A549 (cell line): ENCODE results near the gene EXT2. TPM values are rescaled to one million over a fixed set of nuclear protein-coding genes. Genes with fewer than 3 reads are reported as not detected.

Source experiments
- ATAC-seq, 2 experiments: fragments of 200-7000 bp in 1 of 2; fragments of >200 bp in 1 of 2; cut with Nextera tagmentation in 1 of 2; cut with Tn5 transposase in 1 of 2; 3 replicates each; pipeline versions ENCODE4 v1.8.0 to v1.9.1; 2018 to 2020; ENCODE audit warnings: mild to moderate bottlenecking in 1 of 2, moderate library complexity in 1 of 2
- CTCF ChIA-PET: fragments of 300-600 bp; sonication (Branson Sonifier 250); formaldehyde crosslinking; extraction: SDS; loops from one replicate; lab custom pipeline; 2021; ENCODE audit warnings: antibody characterized with exemption, inconsistent platforms; lab: Yijun Ruan, JAX
- POLR2A ChIA-PET: fragments of 350-600 bp; formaldehyde crosslinking; extraction: SDS; loops from one replicate; lab custom pipeline; 2021; ENCODE audit warnings: antibody characterized with exemption, inconsistent platforms; lab: Yijun Ruan, JAX
- DNase-seq, 2 experiments: peaks; one replicate each; pipeline versions ENCODE4 v3.0.0 to v3.0.0-alpha.2; 2011 to 2016; ENCODE audit warnings: low read depth in 1 of 2, low spot score in 1 of 2
- FAIRE-seq: peaks from 2 replicates; lab custom pipeline; 2011; peaks lifted over from hg19 to GRCh38; lab: Jason Lieb, UNC
- H3K27ac ChIP-seq, 2 experiments: fragments of >200 bp; sonication (Bioruptor Twin); formaldehyde crosslinking; 3 replicates each; pipeline ENCODE4 v1.5.1; 2016 to 2017
- H3K4me1 ChIP-seq: fragments of >200 bp; sonication (Bioruptor Twin); formaldehyde crosslinking; 3 replicates; pipeline ENCODE4 v1.6.1; 2016
- H3K4me2 ChIP-seq: fragments of >200 bp; sonication (Bioruptor Twin); formaldehyde crosslinking; 3 replicates; pipeline ENCODE4 v1.6.1; 2016
- H3K4me3 ChIP-seq: fragments of >200 bp; sonication (Bioruptor Twin); formaldehyde crosslinking; 3 replicates; pipeline ENCODE4 v1.5.1; 2016
- H3K9me3 ChIP-seq: fragments of >200 bp; sonication (Bioruptor Twin); formaldehyde crosslinking; 3 replicates; pipeline ENCODE4 v1.6.1; 2016
- CBX2 ChIP-seq: fragments of 200-600 bp; sonication (generic); IDR thresholded peaks from 2 replicates; pipeline ENCODE4 v1.6.1; 2016; ENCODE audit warnings: low read depth, mild to moderate bottlenecking, borderline replicate concordance
- CBX8 ChIP-seq: fragments of 200-600 bp; sonication (generic); IDR thresholded peaks from 2 replicates; pipeline ENCODE4 v1.6.1; 2016
- CHD2 ChIP-seq: fragments of 150-350 bp; IDR thresholded peaks from 2 replicates; pipeline ENCODE4 v1.6.1; 2014; ENCODE audit warnings: low read length; ENCODE audit not compliant: partially characterized antibody
- EHMT2 ChIP-seq: fragments of 200-600 bp; sonication (generic); IDR thresholded peaks from 2 replicates; pipeline ENCODE4 v1.6.1; 2016; ENCODE audit warnings: antibody characterized with exemption, low read depth, mild to moderate bottlenecking, moderate library complexity
- FOSB ChIP-seq: fragments of 250-450 bp; sonication (Bioruptor Pico); IDR thresholded peaks from 2 replicates; pipeline ENCODE4 v1.5.0; 2020; ENCODE audit warnings: mild to moderate bottlenecking, moderate library complexity
- GATA3 ChIP-seq: IDR thresholded peaks from 2 replicates; pipeline ENCODE4 v1.6.1; 2012; ENCODE audit warnings: borderline replicate concordance
- HDAC2 ChIP-seq: fragments of 200-600 bp; sonication (generic); IDR thresholded peaks from 2 replicates; pipeline ENCODE4 v1.6.1; 2016
- JUNB ChIP-seq: fragments of >200 bp; sonication (Bioruptor Twin); formaldehyde crosslinking; IDR thresholded peaks from 2 replicates; pipeline ENCODE4 v1.6.1; 2016
- KDM1A ChIP-seq: fragments of 200-600 bp; sonication (generic); IDR thresholded peaks from 2 replicates; pipeline ENCODE4 v1.6.1; 2016; ENCODE audit warnings: low read depth, mild to moderate bottlenecking
- KDM5A ChIP-seq: fragments of 200-600 bp; sonication (generic); IDR thresholded peaks from 2 replicates; pipeline ENCODE4 v1.6.1; 2016; ENCODE audit warnings: antibody characterized with exemption, mild to moderate bottlenecking
- MAZ ChIP-seq: fragments of 150-350 bp; IDR thresholded peaks from 2 replicates; pipeline ENCODE4 v1.6.1; 2014; ENCODE audit warnings: antibody characterized with exemption, low read depth, low read length, borderline replicate concordance
- NR3C1 ChIP-seq: fragments of >200 bp; sonication (Bioruptor Twin); formaldehyde crosslinking; IDR thresholded peaks from 3 replicates; pipeline ENCODE4 v1.6.1; 2017
- POLR2A ChIP-seq: IDR thresholded peaks from 2 replicates; pipeline ENCODE4 v1.6.1; 2012; ENCODE audit warnings: mild to moderate bottlenecking, low read length
- RAD21 ChIP-seq, 2 experiments: fragments of >200 bp in 1 of 2; sonication (Bioruptor Twin) in 1 of 2; formaldehyde crosslinking in 1 of 2; IDR thresholded peaks in 1 of 2; conservative IDR thresholded peaks in 1 of 2; 2 replicates in 1 of 2; 3 replicates in 1 of 2; pipeline ENCODE4 v1.6.1; 2012 to 2018; ENCODE audit warnings: inconsistent platforms in 1 of 2
- SMC3 ChIP-seq: fragments of >200 bp; sonication (Bioruptor Twin); formaldehyde crosslinking; IDR thresholded peaks from 3 replicates; pipeline ENCODE4 v1.6.1; 2018; ENCODE audit warnings: inconsistent platforms
- TP53 ChIP-seq: fragments of 250-450 bp; sonication (Bioruptor Pico); IDR thresholded peaks from 2 replicates; pipeline ENCODE4 v1.5.0; 2021; ENCODE audit warnings: mild to moderate bottlenecking, moderate library complexity
- WGBS: methylation state at CpG from one replicate; pipeline ENCODE4 v1.1.6; 2017; ENCODE audit errors: missing lambda C conversion rate; 5-methylcytosine and 5-hydroxymethylcytosine counted together
- polyA plus RNA-seq, 4 experiments: library from polyadenylated mRNA; depleted of rRNA in 3 of 4; stranded (reverse); fragments of >200 nt; fragmentation: RNase III in 1 of 4; extraction: RNeasy Plus Mini Kit Qiagen cat#74134 plus additional on column Dnase treatment in 1 of 4; gene quantifications; 2 replicates in 3 of 4; 3 replicates in 1 of 4; pipeline ENCODE4 v1.2.3, GENCODE V29; 2011 to 2017
- TF ChIP-seq, protein P1 (sequence below): fragments of 200-600 bp; sonication (generic); IDR thresholded peaks from 2 replicates; pipeline ENCODE4 v1.6.1; 2016; ENCODE audit warnings: antibody characterized with exemption, mild to moderate bottlenecking, moderate library complexity
- TF ChIP-seq, protein P2 (sequence below): fragments of 450-650 bp; IDR thresholded peaks from 2 replicates; pipeline ENCODE4 v1.6.1; 2014; ENCODE audit warnings: antibody characterized with exemption
- TF ChIP-seq, protein P3 (sequence below): IDR thresholded peaks from 2 replicates; pipeline ENCODE4 v1.6.1; 2012; ENCODE audit warnings: low read depth, borderline replicate concordance

Gene EXT2
- polyA plus RNA-seq, 2 of the 4 experiments (the other 2 are of a cell fraction), result 56.5 to 77.3 TPM

DNA sequence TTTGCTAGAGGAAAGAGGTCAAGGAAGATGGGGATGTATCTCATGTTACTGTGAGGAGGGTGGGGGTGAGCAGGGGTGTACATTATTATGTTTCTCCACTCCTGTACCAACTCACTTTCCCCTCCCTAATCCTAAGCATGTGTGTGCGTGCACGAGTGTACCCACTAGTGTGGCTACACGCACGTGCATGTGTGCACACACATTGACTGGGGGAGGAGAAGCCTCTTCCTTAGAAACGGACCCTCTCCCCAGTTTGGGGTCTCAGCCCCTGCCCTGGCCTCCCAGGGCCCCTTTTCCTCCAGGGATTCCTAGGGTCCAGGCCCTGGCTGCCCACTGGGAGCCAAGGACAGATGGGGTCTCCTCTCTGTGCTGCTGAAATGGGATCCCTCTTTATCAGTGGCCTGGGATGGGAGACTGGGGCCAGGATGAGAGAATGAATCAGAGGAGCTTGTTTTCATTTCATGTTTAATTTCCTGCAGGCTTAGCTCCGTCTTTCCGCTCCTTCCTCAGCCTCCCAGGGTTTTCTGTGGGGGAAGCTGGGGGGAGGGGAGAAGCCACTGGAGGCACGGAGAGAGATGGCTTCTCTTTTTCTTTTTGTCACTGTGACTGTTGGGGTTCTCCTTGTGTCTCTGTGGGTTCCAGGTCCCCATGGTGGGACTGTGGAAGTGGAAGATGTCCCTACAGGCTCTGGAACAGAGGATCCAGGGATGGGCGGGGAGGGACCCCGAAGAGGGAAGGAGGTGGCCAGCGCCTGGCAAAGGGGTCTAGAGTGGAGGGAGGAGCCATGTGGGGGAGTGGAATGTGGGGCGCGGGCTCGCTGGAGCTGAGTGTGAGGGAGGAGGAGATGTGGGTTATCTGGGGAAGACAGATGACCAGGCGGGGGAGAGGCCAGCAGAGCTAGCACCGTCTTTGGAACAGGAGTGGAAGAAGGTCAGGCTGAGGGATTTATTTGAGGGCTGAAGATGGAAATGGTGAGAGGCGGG lies 174.2 kb downstream of the EXT2 start:
- WGBS, result 86% methylated on average over 17 of the region's 17 CpGs
- Histone ChIP-seq H3K4me1 (no peaks in the 10 kb centered on the region), H3K4me2 (no peak overlapping the region), H3K9me3 (no peaks in the 10 kb centered on the region), H3K4me3 (no peak overlapping the region), H3K27ac (no peak overlapping the region)
- DNase-seq (no peak), ATAC-seq (no peak), FAIRE-seq (no peak)
- ChIA-PET POLR2A (interaction anchor here (0.6 kb wide), 1 partner anchor 342 kb away, joined by 4 read pairs; no protein-coding TSS in a partner anchor), CTCF (interaction anchor here (0.5 to 4.1 kb wide), 4 partner anchors 9 to 253 kb away, joined by 3 to 14 read pairs (median 8); no protein-coding TSS in a partner anchor)
- TF ChIP-seq CHD2 (no peak), FOSB (no peak), RAD21 (conservative IDR thresholded peaks at IDR 0.05 in 1 of 2, IDR thresholded peaks at IDR 0.05 in 1 of 2) (no peak), CBX8 (no peak), EHMT2 (no peak), KDM5A (no peak), SMC3 (no peak), CBX2 (no peak), MAZ (no peak), GATA3 (no peak)
- TF ChIP-seq, protein P1, sequence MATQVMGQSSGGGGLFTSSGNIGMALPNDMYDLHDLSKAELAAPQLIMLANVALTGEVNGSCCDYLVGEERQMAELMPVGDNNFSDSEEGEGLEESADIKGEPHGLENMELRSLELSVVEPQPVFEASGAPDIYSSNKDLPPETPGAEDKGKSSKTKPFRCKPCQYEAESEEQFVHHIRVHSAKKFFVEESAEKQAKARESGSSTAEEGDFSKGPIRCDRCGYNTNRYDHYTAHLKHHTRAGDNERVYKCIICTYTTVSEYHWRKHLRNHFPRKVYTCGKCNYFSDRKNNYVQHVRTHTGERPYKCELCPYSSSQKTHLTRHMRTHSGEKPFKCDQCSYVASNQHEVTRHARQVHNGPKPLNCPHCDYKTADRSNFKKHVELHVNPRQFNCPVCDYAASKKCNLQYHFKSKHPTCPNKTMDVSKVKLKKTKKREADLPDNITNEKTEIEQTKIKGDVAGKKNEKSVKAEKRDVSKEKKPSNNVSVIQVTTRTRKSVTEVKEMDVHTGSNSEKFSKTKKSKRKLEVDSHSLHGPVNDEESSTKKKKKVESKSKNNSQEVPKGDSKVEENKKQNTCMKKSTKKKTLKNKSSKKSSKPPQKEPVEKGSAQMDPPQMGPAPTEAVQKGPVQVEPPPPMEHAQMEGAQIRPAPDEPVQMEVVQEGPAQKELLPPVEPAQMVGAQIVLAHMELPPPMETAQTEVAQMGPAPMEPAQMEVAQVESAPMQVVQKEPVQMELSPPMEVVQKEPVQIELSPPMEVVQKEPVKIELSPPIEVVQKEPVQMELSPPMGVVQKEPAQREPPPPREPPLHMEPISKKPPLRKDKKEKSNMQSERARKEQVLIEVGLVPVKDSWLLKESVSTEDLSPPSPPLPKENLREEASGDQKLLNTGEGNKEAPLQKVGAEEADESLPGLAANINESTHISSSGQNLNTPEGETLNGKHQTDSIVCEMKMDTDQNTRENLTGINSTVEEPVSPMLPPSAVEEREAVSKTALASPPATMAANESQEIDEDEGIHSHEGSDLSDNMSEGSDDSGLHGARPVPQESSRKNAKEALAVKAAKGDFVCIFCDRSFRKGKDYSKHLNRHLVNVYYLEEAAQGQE, result no peak

DNA sequence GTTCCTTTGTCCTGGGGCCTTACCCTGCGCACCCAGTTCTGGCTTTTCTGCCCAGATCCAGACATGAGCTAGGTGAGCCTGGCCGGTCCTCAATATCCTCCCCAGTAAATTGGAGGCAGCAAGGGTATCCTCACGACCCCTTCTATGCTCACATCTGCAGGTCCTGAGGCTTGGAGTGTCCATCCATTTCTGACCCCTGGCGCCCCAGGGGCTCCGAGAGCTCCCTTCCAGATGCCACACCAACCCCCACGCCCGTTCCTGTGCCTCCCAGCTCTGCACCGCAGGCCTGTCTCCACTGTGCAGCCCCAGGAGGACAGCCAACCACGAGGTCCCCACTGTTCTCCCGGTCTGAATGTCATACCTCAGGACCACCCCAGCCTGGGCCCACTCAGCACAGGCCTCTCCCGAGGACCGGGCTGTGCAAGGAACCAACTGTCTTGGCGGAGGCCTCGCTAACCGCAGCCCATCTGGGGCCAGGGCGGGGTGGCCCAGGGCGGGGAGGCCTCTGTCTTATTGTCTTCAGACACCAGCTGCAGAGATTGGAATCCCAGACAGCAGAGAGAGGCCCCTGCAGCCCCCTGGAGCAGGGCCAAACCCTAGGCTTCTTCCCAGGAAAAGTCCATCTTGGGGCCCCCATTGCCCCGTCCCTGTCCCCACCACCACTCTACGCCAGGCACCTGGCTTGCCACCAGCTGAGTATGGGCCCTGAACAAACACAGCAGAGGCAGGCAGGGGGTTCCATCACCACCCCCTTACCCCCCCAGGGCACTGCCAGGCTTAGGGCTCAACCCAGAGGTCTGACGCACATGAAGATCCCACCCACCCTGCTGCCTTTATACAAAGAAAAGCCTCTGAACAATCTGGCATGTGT lies 175.2 kb downstream of the EXT2 start:
- Histone ChIP-seq H3K4me2 (no peak overlapping the region), H3K4me1 (no peaks in the 10 kb centered on the region)
- FAIRE-seq (no peak), ATAC-seq (no peak), DNase-seq (no peak)
- CTCF ChIA-PET, result interaction anchor here (1.3 to 5.9 kb wide), 4 partner anchors 10 to 16 kb away, joined by 4 to 38 read pairs (median 14); no protein-coding TSS in a partner anchor
- 74% methylated on average over 14 of the region's 20 CpGs for WGBS
- TF ChIP-seq JUNB (no peak), HDAC2 (no peak), POLR2A (no peak), KDM1A (no peak), NR3C1 (no peak), CHD2 (no peak), TP53 (CRISPR knock-in tag) (no peak)
- TF ChIP-seq, protein P2, sequence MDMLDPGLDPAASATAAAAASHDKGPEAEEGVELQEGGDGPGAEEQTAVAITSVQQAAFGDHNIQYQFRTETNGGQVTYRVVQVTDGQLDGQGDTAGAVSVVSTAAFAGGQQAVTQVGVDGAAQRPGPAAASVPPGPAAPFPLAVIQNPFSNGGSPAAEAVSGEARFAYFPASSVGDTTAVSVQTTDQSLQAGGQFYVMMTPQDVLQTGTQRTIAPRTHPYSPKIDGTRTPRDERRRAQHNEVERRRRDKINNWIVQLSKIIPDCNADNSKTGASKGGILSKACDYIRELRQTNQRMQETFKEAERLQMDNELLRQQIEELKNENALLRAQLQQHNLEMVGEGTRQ, result no peak
- TF ChIP-seq, protein P3, sequence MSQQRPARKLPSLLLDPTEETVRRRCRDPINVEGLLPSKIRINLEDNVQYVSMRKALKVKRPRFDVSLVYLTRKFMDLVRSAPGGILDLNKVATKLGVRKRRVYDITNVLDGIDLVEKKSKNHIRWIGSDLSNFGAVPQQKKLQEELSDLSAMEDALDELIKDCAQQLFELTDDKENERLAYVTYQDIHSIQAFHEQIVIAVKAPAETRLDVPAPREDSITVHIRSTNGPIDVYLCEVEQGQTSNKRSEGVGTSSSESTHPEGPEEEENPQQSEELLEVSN, result no peak
- TF ChIP-seq, all 56 proteins: peak for 0
- no peak overlapping the region for H3K4me3 ChIP-seq
- no peak overlapping the region for H3K27ac ChIP-seq
- no peaks in the 10 kb centered on the region for H3K9me3 ChIP-seq
- POLR2A ChIA-PET, result no interaction called here
